GM19397 (cell line): ENCODE results near the gene P2RY11.

ENCODE experiments used
- ATAC-seq: cut with Tn5 transposase; IDR thresholded peaks from one replicate; pipeline ENCODE4 v1.9.1; 2021; ENCODE audit warnings: mild to moderate bottlenecking, moderate library complexity; ENCODE audit not compliant: unreplicated experiment

P2RY11 gene

DNA sequence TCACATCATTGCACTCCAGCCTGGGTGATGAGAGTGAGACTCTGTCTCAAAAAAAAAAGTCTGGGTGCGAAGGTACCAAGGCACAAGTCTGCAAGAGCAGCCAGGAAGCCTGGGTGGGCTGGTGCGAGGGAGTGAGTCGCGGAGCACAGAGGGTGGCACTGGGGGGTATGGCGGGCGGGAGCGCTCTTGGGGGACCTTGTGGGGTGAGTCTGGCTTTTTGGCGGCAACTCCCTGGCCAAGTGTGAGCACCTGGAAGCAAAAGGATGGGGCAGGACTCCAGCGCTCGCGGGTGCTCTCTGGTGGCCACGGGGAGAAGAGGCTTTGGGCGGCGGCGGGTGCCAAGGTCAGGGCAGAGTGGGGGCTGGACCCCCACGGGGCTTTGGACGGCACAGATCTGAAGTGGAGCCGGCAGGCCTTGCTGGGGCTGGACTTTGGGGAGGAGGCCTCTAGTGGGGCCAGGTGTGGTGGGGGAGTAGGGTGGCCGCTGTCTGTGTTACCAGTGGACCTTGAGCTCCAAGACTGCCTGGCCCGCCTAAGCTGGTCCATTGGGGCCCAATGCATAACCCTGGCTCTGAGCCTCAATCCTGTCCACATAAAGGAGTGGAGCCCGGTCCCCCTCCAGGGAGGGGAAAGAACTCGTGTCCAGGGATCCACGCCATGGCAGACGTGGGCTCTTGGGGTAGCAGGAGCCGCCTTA is 1.6 kb downstream of the P2RY11 start:
- ATAC-seq: no peak

DNA sequence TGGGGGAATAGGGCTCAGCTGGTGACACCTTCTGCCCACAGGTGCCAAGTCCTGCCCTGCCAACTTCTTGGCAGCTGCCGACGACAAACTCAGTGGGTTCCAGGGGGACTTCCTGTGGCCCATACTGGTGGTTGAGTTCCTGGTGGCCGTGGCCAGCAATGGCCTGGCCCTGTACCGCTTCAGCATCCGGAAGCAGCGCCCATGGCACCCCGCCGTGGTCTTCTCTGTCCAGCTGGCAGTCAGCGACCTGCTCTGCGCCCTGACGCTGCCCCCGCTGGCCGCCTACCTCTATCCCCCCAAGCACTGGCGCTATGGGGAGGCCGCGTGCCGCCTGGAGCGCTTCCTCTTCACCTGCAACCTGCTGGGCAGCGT is 2.1 kb downstream of the P2RY11 start:
- ATAC-seq: no peak

DNA sequence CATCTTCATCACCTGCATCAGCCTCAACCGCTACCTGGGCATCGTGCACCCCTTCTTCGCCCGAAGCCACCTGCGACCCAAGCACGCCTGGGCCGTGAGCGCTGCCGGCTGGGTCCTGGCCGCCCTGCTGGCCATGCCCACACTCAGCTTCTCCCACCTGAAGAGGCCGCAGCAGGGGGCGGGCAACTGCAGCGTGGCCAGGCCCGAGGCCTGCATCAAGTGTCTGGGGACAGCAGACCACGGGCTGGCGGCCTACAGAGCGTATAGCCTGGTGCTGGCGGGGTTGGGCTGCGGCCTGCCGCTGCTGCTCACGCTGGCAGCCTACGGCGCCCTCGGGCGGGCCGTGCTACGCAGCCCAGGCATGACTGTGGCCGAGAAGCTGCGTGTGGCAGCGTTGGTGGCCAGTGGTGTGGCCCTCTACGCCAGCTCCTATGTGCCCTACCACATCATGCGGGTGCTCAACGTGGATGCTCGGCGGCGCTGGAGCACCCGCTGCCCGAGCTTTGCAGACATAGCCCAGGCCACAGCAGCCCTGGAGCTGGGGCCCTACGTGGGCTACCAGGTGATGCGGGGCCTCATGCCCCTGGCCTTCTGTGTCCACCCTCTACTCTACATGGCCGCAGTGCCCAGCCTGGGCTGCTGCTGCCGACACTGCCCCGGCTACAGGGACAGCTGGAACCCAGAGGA is 2.6 kb downstream of the P2RY11 start:
- no peak for ATAC-seq

DNA sequence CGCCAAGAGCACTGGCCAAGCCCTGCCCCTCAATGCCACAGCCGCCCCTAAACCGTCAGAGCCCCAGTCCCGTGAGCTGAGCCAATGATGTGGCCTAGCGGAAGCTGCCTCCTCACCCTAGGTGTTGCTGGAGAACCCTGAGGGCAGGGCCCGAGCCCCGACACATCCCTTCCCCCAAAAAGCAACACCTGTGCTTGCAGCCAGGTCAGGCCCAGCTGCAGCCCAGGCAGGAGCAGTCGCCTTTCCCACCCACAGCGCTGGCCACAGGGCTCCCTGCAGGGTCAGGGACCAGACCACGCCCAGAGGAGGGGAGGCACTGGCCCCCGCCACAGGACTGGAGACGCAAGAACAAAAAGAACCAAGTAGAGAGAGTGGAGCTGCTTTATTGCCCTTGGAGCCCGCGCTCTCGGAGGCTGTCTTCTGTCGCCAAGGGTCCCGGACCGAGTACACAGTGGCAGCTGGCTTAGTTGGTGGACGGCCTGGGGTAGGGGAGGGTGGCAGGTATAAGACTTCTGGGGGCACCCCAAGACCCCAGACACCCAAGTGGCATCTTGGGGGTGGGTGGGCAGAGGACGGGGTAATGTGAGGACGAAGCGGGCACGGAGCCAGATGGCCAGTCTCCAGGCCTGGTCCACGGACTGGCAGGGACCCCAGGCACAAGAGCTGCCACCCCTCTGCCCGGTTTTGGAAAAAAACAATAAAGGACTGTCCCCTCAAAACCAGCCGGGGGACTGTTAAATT is 3.3 kb downstream of the P2RY11 start:
- no peak for ATAC-seq

DNA sequence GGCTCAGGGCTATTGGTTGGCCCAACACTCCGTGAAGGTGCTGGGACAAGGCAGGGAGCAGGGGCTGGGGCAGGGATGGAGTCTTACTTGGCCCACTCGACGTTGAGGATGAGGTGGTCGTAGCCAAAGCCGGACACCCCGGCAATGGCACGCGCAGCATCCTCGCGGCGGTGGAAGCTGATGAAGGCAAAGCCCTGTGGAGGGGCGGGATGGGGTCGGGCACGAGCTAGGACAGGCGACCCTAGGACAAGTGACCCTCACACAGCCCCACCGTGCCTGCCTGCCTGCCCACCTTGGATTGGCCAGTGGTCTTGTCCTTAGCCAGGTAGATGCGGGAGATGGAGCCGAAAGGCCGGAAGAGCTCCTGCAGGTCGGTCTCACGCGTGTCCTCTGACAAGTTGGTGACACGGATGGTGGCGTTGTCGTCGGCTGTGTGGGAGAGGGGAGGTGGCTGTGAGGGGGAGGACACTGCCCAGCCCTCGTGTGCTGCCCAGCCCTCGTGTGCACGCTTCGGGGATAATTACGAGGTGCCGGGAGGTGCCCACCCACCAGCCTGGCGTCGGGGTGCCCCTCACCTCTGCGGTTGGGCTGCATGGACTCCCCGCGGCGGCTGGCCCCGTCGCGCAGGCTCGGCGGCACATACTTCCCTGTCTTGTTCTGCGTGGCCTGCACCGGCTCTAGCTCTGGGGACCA is 4.0 kb downstream of the P2RY11 start:
- ATAC-seq: no peak

DNA sequence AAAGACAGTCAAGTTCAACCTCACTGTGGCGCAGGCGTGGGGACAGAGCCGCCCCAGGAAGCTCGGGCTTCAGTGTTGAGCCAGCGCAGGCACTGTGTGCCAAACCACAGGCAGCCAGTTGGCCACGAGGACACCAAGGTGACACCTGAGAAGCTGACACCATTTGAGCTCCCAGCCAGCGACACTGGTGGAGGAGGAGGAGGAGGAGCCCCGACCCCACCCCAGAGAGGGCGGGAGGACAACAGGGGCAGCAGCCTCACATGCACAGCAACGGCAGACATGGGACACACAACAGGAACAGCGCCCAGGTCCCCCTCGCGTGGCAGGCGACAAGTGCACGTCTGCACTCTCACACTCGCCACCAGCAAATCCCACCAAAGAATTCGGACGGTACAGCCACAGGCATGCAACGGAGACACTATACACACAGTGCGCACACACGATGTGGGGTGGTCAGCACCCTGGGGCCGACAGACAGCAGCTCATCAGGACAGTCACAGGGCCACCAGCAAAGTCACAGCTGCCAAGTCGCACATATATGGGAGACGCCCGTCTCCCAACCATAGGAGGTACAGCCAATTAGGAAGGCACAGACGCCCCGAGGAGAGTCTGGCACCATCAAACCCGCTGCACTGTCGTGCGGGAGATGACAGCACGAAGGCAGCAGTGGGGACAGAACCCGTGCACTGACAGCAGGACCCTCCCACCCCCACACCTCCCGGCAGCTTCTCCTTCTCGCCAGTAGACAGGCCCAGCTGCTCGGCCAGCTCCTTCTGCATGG is 4.8 kb downstream of the P2RY11 start:
- ATAC-seq: no peak

DNA sequence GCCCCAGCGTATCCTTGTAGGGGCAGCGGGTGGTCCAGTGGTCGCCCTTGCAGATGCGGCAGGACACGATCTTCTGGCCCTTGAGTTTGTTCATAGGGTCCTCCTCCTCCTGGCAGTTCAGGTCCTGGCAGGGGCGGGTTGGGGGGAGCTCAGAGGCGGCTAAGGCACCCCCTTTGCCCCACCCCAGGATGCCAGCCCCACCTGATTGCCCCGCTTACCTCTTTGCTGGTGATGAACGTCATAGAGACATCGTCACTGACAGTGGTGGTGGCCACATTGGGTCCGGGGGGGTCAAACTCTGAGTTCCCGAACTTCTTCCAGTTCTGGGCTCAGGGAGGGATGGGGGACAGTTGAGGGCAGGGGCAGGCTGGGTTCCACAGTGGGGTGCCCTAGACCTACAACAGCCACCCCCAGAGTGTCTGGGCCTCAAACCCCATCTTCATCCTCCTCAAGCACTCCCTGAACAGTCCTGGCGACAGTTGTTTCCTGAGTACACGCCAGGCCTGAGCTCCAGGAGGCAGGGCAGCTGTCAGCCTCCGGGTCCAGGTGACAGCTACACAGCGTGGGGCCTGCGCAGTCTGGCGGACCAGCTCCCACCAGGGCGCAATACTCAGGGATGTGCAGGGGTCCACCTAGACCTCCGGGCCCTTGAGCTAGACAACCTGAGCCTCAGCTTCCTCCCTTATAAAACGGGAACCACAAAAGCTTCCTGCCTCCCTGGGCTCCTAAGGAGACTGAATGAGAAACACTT is 5.5 kb downstream of the P2RY11 start:
- no peak for ATAC-seq

DNA sequence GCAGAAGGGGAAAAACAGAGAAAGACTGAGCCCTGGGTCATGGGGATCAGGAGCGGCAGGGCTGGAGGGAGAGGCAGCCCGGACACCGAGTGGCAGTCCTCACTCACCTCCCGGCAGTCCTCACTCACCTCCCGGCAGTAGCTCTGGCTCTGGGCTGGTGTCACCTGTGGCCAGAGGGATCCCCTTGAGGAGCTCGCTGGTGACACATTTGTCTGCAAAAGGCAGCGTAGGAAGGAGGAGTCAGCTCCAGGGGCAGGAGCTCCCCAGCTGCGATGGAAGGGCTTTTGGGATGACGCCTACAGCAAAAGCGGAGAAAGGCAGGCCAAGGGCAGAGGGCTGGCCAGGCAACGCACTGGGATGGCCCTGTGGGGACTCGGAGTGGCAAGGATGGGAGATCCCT is 7.5 kb downstream of the P2RY11 start:
- ATAC-seq: no peak

DNA sequence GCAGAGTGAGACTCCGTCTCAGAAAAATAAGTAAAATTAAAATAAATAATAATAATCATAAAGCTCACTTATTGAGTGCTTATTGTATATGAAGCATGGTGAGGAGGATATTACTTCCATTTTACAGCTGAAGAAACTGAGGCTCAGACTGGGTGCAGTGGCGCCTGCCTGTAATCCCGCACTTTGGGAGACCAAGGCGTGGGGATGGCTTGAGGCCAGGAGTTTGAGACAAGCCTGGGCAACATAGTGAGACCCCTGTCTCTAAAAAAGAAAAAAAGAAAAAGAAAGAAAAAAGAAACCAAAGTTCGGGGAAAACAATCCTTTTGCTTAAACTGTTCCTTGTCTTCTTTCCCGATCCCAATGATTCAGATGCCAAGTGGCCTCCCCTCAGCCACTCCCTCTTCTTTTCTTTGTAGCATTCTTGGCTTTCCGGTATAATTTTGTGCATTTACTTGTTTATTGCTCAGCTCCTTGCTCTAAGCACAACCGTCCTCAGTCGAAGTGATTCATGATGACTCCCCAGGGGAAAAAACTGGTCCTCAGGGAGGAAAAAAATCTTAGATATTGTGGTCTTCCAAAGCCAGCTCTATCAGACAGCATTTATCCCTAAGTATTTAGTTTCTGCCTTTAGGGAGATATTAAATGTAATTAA is 9.2 kb downstream of the P2RY11 start:
- ATAC-seq: no peak

DNA sequence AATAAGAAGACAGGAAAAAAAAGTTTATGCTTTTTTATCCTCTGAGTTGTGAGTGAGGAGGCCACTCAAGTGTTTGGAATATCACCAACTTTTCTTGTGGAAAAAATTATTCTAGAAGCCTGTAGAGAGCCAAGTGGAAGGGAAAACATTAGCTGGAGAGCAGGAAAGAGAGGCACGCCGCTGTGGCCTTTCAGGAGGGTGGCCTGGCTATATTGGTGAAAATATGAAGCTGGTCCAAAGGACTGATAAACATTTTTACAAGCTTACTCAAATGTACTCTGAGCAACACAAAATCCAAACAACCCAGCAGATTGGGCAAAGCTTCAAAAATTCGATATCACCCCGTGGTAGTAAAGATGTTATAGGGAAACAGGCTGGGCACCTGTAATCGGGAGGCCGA is 10.6 kb downstream of the P2RY11 start:
- ATAC-seq: no peak

DNA sequence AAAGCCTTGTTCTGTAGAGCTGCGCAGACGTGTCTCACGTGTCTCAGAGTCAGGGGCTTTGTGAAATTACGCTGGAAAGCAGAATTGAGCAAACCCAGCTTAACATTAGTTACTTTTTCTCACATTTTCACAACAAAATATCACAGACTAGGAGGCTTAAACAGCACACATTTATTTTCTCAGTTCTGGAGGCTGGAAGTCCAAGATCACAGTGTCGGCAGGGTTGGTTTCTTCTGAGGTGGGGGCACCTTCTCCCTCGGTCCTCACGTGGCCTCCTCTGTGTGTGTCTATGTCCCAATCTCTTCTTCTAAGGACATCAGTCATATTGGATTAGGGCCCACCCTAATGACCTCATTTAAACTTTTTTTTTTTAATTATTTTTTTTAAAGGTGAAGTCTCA is 12.9 kb downstream of the P2RY11 start:
- no peak for ATAC-seq

DNA sequence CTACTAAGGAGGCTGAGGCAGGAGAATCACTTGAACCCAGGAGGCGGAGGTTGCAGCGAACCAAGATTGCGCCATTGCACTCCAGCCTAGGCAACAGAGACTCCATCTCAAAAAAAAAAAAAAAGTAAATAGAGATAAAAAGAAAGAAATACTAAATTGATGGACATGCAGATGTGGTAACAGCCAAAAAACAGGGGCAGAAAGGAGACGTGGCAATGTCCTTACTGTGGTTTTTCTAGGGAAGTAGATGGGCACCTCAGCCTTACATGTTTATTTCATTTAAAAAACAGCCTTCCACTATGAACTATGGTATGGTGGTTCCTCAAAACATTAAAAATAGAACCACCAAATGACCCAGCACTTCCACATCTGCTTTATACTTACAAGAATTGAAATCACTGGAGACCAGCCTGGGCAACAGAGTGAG is 14.7 kb downstream of the P2RY11 start:
- no peak for ATAC-seq

DNA sequence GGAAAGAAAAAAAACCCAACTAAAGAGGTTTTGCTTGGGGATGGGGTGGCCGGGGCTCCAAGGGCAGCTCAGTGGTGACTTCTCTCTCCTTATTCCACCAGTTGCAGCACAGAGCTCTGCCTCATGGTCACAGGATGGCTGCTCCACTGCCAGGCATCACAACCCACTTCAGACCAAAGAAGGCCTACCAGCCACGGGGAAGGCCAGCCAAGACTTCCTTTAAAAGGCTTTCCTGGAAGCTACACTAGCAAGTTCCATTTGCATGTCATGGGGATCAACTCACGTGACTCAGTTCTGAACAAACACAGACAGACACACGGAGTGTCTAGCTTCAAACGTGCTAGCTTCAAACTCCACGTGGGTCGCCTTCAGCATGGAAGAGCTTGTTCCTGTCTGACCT is 21.4 kb downstream of the P2RY11 start:
- no peak for ATAC-seq

DNA sequence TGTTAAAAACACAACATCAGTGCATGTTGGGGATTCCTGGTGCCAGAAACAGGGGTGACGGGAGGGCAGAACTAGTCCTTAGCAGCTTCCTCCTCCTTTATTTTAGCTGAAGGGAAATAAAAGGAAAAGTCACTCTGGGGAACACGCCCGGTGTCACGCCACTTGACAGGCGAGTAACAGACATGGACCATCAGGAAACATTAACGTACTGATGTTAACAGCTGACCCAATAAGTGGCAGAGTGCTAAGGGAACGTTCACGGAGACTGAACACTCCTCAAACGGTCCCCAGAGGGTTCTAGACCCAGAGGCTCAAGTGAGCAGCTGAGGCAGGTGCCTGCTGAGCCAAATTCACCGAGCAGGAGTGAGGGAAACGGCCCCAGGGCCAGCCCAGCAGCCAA is 22.1 kb downstream of the P2RY11 start:
- no peak for ATAC-seq

DNA sequence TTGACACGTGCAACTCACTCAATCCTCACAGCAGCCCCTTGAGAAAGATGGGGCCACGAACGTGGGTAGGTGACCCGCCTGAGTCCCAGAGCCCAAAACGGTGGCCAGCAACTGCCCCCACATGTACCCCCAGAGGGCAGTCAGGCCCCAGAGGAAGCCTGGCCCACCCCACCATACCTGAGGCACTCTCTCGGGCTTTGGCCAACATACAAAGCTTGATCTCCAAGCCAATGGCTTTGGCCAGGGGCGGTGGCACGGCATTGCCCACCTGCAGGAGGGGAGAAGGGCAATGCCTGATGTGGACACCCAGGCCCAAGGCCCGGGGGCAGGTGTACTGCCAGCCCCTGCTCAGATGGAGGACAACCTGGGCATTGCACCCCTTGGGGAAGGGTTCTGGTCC is 22.5 kb downstream of the P2RY11 start:
- ATAC-seq: no peak

DNA sequence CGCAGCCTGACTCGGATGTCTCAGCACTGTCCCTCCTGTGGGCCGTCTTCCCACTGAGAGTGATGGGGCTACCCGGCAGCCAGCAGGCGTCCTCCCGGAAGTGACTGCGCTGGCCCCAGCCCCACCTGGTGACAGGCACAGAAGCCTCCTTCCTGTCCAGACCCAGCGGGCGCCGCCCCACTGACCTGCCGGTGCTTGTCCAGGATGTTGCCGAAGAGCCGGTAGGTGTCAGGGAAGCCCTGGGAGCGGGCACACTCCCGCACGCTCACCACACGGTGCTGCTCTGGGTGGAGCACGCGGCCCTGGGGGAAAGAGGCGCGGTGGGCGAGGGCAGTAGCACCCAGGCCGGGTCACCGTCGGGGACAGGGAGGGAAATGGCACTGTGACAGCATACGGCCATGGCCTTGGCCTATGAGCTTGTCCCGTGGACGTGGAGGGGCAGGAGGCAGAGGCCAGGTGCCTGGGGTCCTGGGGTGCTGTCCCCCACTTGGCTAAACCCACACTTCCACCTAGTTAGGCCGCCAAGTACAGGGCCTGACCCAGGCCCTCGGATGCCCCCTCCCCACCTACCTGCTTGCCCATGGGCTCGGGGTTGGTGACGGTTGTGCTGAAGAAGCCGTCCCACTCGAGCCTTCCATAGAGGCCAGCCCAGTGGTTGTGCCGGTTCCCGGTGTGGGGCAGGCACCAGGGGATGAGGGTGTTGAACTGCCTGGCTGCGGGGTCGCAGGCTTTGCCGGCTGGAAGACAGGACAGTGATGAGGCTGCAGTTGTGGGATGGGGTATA is 24.2 kb downstream of the P2RY11 start:
- no peak for ATAC-seq

DNA sequence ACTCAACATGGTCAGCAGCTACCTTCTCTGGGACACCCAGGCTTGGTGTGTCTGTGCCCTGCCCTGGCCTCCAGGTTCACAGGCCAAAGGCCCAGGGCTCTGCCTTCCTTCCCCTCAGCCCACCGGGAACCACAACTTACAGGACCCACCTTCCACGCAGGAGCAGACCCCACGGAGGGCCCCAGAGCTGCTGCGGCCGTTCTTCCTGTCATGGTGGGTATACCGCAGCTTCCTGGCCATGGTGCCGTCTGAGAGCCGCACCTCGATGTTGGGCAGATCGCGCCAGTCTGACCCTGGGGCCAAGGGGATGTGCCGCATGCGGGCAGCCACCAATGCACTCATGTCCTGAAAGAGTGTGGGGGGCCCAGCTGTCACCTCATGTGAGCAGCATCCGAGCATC is 25.4 kb downstream of the P2RY11 start:
- no peak for ATAC-seq

DNA sequence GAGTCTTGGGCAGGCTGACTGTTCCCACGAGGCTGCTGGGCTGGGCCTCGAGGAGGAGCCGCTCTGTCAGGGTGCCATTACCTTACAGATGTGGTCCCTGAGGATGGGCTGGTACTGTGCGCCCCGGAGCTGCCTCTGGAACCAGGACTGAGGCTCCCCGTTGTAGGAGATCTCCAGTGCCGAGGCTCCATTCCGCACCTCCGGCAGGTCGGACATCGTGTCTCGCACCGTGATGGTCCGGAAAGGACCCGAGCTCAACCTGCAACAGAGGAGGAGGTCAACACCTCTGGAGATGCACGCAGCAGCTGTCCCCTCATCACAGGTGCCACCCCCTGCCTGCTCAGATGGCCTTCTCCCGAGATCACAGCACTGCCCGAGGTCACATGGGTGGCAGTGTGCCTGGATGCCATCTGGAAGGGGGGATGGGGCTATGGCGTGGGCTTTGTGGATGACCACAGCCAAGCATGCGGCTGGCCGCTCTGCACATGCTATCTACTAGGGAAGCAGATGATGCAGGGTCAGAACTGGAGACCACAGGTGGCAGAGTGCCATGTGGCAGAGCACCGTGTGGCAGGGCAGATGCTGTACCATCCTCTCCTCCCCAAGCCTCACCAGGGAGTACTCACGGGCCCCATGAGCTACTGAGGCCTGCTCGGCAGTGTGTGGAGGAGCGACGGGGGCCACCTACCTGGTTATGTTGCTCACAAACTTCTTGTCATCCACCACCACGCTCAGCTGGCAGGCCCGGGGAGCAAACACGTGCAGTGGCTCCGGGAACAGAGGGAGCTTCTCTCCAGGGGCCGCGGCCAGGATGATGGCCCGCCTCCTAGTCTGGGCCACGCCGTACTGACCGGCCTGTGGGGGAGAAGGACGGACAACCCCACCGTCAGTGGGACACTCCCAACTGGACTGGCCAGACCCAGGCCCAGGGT is 26.5 kb downstream of the P2RY11 start:
- ATAC-seq: no peak
